Smooth muscle cell (in vitro differentiated cells): ENCODE data around the gene MAP2K3. TPM values are rescaled to one million over a fixed set of nuclear protein-coding genes. Genes with fewer than 3 reads are reported as not detected.

Source experiments
- DNase-seq: peaks from one replicate; lab custom pipeline; 2025; ENCODE audit not compliant: unreplicated experiment; lab: John Stamatoyannopoulos, UW
- H2AFZ ChIP-seq: fragments of 200-600 bp; sonication (generic); 2 replicates; pipeline ENCODE4 v1.6.0; 2016; ENCODE audit warnings: antibody characterized with exemption, low read depth, mild to moderate bottlenecking
- H3F3A ChIP-seq: fragments of 200-600 bp; sonication (generic); 2 replicates; pipeline ENCODE4 v1.6.0; 2017; ENCODE audit warnings: antibody characterized with exemption, low read depth
- H3K27ac ChIP-seq: fragments of 200-600 bp; sonication (generic); 2 replicates; pipeline ENCODE4 v1.5.1; 2016; ENCODE audit warnings: low read depth, mild to moderate bottlenecking
- H3K27me3 ChIP-seq: fragments of 200-600 bp; sonication (generic); 2 replicates; pipeline ENCODE4 v1.6.1; 2016; ENCODE audit warnings: low read depth, mild to moderate bottlenecking
- H3K36me3 ChIP-seq: fragments of 200-600 bp; sonication (generic); 2 replicates; pipeline ENCODE4 v1.5.1; 2016; ENCODE audit warnings: low read depth
- H3K4me1 ChIP-seq: fragments of 200-600 bp; sonication (generic); 2 replicates; pipeline ENCODE4 v1.5.1; 2016; ENCODE audit warnings: low read depth
- H3K4me2 ChIP-seq: fragments of 200-600 bp; sonication (generic); 2 replicates; pipeline ENCODE4 v1.6.0; 2016; ENCODE audit warnings: mild to moderate bottlenecking
- H3K4me3 ChIP-seq: fragments of 200-600 bp; sonication (generic); 2 replicates; pipeline ENCODE4 v1.5.1; 2016; ENCODE audit warnings: mild to moderate bottlenecking
- H3K79me2 ChIP-seq: fragments of 200-600 bp; sonication (generic); 2 replicates; pipeline ENCODE4 v1.6.0; 2016; ENCODE audit warnings: low read depth, mild to moderate bottlenecking
- H3K9ac ChIP-seq: fragments of 200-600 bp; sonication (generic); 2 replicates; pipeline ENCODE4 v1.6.0; 2016; ENCODE audit warnings: low read depth
- H3K9me3 ChIP-seq: fragments of 200-600 bp; sonication (generic); replicated peaks from 2 replicates; pipeline ENCODE4 v1.5.1; 2016; ENCODE audit warnings: low read depth
- H4K20me1 ChIP-seq: fragments of 200-600 bp; sonication (generic); 2 replicates; pipeline ENCODE4 v1.6.0; 2016; ENCODE audit warnings: low read depth
- WGBS: methylation state at CpG from one replicate; pipeline ENCODE4 v1.1.7; 2016; ENCODE audit warnings: low lambda C conversion rate; 5-methylcytosine and 5-hydroxymethylcytosine counted together
- polyA plus RNA-seq: library from polyadenylated mRNA; unstranded; fragments of >200 nt; fragmentation: Nextera tagmentation; extraction: Ambion mirVana; gene quantifications from 2 replicates; pipeline ENCODE4 v1.2.1, GENCODE V29; 2016
- total RNA-seq: library from RNA; depleted of rRNA; stranded (reverse); fragments of >200 nt; gene quantifications from 2 replicates; pipeline ENCODE4 v1.2.3, GENCODE V29; 2014
- TF ChIP-seq, protein P1 (sequence below): fragments of 200-600 bp; sonication (generic); IDR thresholded peaks from 2 replicates; pipeline ENCODE4 v1.5.1; 2017; ENCODE audit warnings: borderline replicate concordance, mild to moderate bottlenecking, antibody characterized with exemption; ENCODE audit not compliant: insufficient read depth, poor library complexity, severe bottlenecking

Gene MAP2K3
- total and polyA plus RNA-seq, 2 experiments from 2014 or later: 14.2 to 53.8 TPM

DNA sequence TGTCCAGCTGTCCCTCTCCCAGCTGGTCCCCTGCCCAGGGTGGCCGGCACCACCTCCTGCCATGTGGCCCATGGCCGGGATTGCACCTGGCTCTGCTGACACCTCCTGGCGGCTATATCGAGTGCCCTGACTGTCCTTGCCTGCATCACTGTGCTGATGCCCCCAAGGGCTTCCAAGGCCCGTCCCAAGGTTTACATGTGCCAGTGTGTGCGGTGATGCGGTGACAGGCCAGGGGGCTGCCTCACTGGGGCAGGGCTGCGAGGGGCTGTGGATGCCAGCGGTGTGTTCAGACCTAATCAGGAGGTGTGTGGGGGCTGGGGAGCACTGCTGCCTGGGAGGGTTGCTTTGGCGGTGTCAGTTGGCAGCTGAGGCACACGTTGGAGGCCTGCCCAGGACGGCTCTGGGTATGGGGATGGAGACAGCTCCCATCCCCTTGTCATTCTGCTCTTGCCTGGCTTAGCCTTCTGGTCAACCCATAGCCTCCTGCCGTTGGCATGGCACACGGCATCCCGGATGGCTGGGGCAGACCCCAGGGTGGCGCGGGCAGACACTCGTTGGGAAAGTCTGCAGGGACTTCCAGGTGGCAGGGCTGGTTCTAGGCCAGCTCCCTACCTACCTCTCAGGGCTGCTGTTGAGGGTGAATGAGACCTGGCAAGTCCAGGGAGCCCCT, 5.5 kb downstream of the MAP2K3 start:
- Histone ChIP-seq H3K27ac (no peak overlapping the region), H4K20me1 (peaks cover 96% of the 10 kb centered on the region), H3K36me3 (no peaks in the 10 kb centered on the region), H3K4me3 (no peak overlapping the region), H3K4me1 (peaks cover 23% of the 10 kb centered on the region), H3K9me3 (no peaks in the 10 kb centered on the region), H3K27me3 (no peaks in the 10 kb centered on the region), H3K4me2 (no peak overlapping the region), H3K79me2 (peaks cover 73% of the 10 kb centered on the region), H3K9ac (no peak overlapping the region), H2AFZ (no peak overlapping the region), H3F3A (no peaks in the 10 kb centered on the region)
- DNase-seq: no peak
- TF ChIP-seq, protein P1, sequence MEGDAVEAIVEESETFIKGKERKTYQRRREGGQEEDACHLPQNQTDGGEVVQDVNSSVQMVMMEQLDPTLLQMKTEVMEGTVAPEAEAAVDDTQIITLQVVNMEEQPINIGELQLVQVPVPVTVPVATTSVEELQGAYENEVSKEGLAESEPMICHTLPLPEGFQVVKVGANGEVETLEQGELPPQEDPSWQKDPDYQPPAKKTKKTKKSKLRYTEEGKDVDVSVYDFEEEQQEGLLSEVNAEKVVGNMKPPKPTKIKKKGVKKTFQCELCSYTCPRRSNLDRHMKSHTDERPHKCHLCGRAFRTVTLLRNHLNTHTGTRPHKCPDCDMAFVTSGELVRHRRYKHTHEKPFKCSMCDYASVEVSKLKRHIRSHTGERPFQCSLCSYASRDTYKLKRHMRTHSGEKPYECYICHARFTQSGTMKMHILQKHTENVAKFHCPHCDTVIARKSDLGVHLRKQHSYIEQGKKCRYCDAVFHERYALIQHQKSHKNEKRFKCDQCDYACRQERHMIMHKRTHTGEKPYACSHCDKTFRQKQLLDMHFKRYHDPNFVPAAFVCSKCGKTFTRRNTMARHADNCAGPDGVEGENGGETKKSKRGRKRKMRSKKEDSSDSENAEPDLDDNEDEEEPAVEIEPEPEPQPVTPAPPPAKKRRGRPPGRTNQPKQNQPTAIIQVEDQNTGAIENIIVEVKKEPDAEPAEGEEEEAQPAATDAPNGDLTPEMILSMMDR: no peak
- 89% methylated on average over 18 of the region's 18 CpGs for WGBS

DNA sequence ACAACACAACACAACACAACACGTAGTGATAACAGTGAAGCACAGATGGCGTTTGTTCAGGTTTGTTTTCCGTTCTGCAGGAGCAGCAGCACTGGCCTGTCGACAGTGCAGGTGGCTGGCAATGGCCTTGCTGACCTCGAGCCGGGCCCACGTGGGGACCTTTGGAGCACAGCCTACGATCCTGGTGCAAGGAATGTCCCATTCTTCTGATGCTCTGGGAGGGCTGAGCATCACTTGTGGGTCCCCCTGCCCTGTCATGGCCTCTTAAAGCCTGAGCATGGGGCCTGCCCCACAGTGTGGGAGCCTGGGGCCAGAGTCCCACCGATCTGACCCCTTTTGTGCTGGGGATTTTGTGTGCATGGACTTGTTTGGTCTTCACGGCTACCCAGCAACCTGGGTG, 6.8 kb downstream of the MAP2K3 start:
- no peaks in the 10 kb centered on the region for H3K36me3 ChIP-seq
- no peaks in the 10 kb centered on the region for H3F3A ChIP-seq
- H2AFZ ChIP-seq: no peak overlapping the region
- peaks cover 97% of the 10 kb centered on the region for H4K20me1 ChIP-seq
- no peak overlapping the region for H3K4me2 ChIP-seq
- no peak overlapping the region for H3K9ac ChIP-seq
- H3K4me1 ChIP-seq: peaks cover 12% of the 10 kb centered on the region
- H3K27me3 ChIP-seq: no peaks in the 10 kb centered on the region
- peaks cover 79% of the 10 kb centered on the region for H3K79me2 ChIP-seq
- TF ChIP-seq, protein P1: no peak
- no peak for DNase-seq
- H3K4me3 ChIP-seq: no peak overlapping the region
- WGBS: 85% methylated on average over 10 of the region's 10 CpGs
- H3K9me3 ChIP-seq: no peaks in the 10 kb centered on the region
- no peak overlapping the region for H3K27ac ChIP-seq

DNA sequence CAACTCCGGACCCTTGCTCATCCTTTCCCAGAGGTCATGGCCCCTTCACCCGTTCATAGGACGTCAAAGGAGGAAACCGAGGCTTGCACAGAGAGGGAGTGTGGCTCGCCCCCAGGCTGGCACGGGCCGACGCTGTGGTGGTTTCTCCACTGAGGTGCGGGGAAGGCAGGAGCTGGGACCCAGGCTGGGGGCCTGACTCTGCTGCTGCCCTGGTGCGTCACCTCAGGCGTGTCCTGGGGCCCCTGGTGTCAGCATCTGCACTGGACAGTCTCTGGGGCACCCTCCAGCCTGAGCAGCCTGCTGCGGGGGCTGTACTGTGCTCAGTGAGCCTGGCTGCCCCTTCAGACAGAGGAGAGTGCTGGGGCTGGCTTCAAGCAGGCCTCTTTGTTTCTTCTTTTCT, 7.4 kb downstream of the MAP2K3 start:
- Histone ChIP-seq H3K4me2 (no peak overlapping the region), H3K79me2 (peaks cover 77% of the 10 kb centered on the region), H3K4me3 (no peak overlapping the region), H3K4me1 (peaks cover 8% of the 10 kb centered on the region), H3K27me3 (no peaks in the 10 kb centered on the region), H3K9ac (no peak overlapping the region), H3K27ac (no peak overlapping the region), H3K36me3 (no peaks in the 10 kb centered on the region), H4K20me1 (peaks cover 98% of the 10 kb centered on the region), H3F3A (no peaks in the 10 kb centered on the region), H2AFZ (no peak overlapping the region), H3K9me3 (no peaks in the 10 kb centered on the region)
- DNase-seq: no peak
- WGBS: 62% methylated on average over 12 of the region's 12 CpGs
- TF ChIP-seq, protein P1: no peak
